H1 (cell line): ENCODE results near the gene RELN. TPM values are rescaled to one million over a fixed set of nuclear protein-coding genes. Genes with fewer than 3 reads are reported as not detected.

Experiments
- CTCF ChIA-PET: fragments of 300-600 bp; sonication (Branson Sonifier 250); formaldehyde crosslinking; loops from one replicate; lab custom pipeline; 2021; ENCODE audit not compliant: partially characterized antibody; lab: Charles Lee
- POLR2A ChIA-PET: fragments of 300-600 bp; sonication (Branson Sonifier 250); formaldehyde crosslinking; loops from one replicate; lab custom pipeline; 2021; ENCODE audit warnings: inconsistent platforms; ENCODE audit not compliant: partially characterized antibody; lab: Charles Lee
- DNase-seq, 2 experiments: peaks; one replicate each; pipeline versions ENCODE4 v3.0.0 to v3.0.0-alpha.2; 2010 to 2022; ENCODE audit warnings: low spot score in 2 of 2, low read depth in 1 of 2, mixed read lengths in 1 of 2
- FAIRE-seq: peaks from 2 replicates; lab custom pipeline; 2011; peaks lifted over from hg19 to GRCh38; lab: Jason Lieb, UNC
- H2AFZ ChIP-seq: 2 replicates; pipeline ENCODE4 v1.8.1; 2012; ENCODE audit warnings: low read length, inconsistent platforms
- H2AK5ac ChIP-seq: 2 replicates; pipeline ENCODE4 v1.6.1; 2013; ENCODE audit warnings: low read depth, low read length
- H2BK120ac ChIP-seq: replicated peaks from 2 replicates; pipeline ENCODE3; 2013; ENCODE audit warnings: low read depth, low read length, inconsistent platforms
- H2BK12ac ChIP-seq: 2 replicates; pipeline ENCODE4 v1.6.1; 2013; ENCODE audit warnings: low read depth, low read length
- H2BK15ac ChIP-seq: 2 replicates; pipeline ENCODE4 v1.6.1; 2013; ENCODE audit warnings: low read length
- H2BK20ac ChIP-seq: 2 replicates; pipeline ENCODE4 v1.6.1; 2013; ENCODE audit warnings: low read length
- H2BK5ac ChIP-seq: 2 replicates; pipeline ENCODE4 v1.6.1; 2013; ENCODE audit warnings: low read depth, low read length
- H3K14ac ChIP-seq: 2 replicates; pipeline ENCODE4 v1.6.1; 2013; ENCODE audit warnings: inconsistent platforms; ENCODE audit not compliant: insufficient read length
- H3K18ac ChIP-seq: 2 replicates; pipeline ENCODE4 v1.6.1; 2013; ENCODE audit warnings: low read length; ENCODE audit errors: extremely low read depth
- H3K23ac ChIP-seq: 2 replicates; pipeline ENCODE4 v1.6.1; 2013; ENCODE audit warnings: inconsistent platforms; ENCODE audit not compliant: insufficient read length
- H3K23me2 ChIP-seq: 2 replicates; pipeline ENCODE4 v1.6.1; 2013; ENCODE audit warnings: low read depth, low read length
- H3K27ac ChIP-seq: 2 replicates; pipeline ENCODE4 v1.6.1; 2011; ENCODE audit warnings: low read depth, low read length, inconsistent platforms
- H3K27me3 ChIP-seq, 4 experiments: replicated peaks in 1 of 4; 1 replicate in 1 of 4; 2 replicates in 3 of 4; pipeline versions ENCODE4 v1.6.1 to v1.8.1; 2011 to 2013; ENCODE audit warnings: low read length in 3 of 4, mild to moderate bottlenecking in 3 of 4, inconsistent platforms in 2 of 4, mixed read lengths in 2 of 4, moderate library complexity in 1 of 4; ENCODE audit not compliant: control insufficient read depth in 3 of 4, insufficient read depth in 3 of 4; ENCODE audit errors: extremely low read depth in 1 of 4
- H3K36me3 ChIP-seq, 4 experiments: 2 replicates each; pipeline versions ENCODE4 v1.6.1 to v1.8.1; 2011 to 2013; ENCODE audit warnings: mild to moderate bottlenecking in 4 of 4, low read length in 3 of 4, moderate library complexity in 2 of 4, control low read depth in 1 of 4, inconsistent platforms in 1 of 4; ENCODE audit not compliant: insufficient read depth in 4 of 4, control insufficient read depth in 2 of 4
- H3K4ac ChIP-seq: replicated peaks from 2 replicates; pipeline ENCODE3; 2013; ENCODE audit warnings: low read length, low read depth, mixed read lengths, inconsistent platforms; ENCODE audit not compliant: insufficient read length
- H3K4me1 ChIP-seq, 4 experiments: replicated peaks in 1 of 4; 1 replicate in 1 of 4; 2 replicates in 3 of 4; pipeline versions ENCODE4 v1.6.1 to v1.8.1; 2011 to 2013; ENCODE audit warnings: low read length in 3 of 4, inconsistent platforms in 2 of 4, mixed read lengths in 1 of 4; ENCODE audit not compliant: insufficient read depth in 4 of 4, control insufficient read depth in 3 of 4
- H3K4me2 ChIP-seq, 2 experiments: 2 replicates each; pipeline versions ENCODE4 v1.6.1 to v1.8.1; 2011 to 2013; ENCODE audit warnings: low read depth in 2 of 2, low read length in 2 of 2, control low read depth in 1 of 2, inconsistent platforms in 1 of 2, mild to moderate bottlenecking in 1 of 2; ENCODE audit not compliant: insufficient read depth in 1 of 2
- H3K4me3 ChIP-seq, 4 experiments: fragments of 200-600, 300-600 bp in 1 of 4; sonication (generic), shearing (Covaris generic), sonication (Bioruptor Twin) in 1 of 4; 2 replicates each; pipeline versions ENCODE4 v1.5.1 to v1.8.1; 2011 to 2016; ENCODE audit warnings: low read length in 4 of 4, low read depth in 3 of 4, control low read depth in 2 of 4, inconsistent platforms in 2 of 4, mild to moderate bottlenecking in 2 of 4, mixed read lengths in 1 of 4, moderate library complexity in 1 of 4; ENCODE audit not compliant: insufficient read depth in 2 of 4; ENCODE audit errors: extremely low read depth in 1 of 4
- H3K56ac ChIP-seq: replicated peaks from 2 replicates; pipeline ENCODE3; 2013; ENCODE audit warnings: low read depth, mild to moderate bottlenecking, mixed read lengths, low read length, inconsistent platforms; ENCODE audit not compliant: insufficient read length
- H3K79me1 ChIP-seq: 2 replicates; pipeline ENCODE4 v1.6.1; 2013; ENCODE audit warnings: low read depth, low read length, control low read depth
- H3K79me2 ChIP-seq, 2 experiments: 2 replicates each; pipeline versions ENCODE4 v1.6.1 to v1.8.1; 2012 to 2013; ENCODE audit warnings: low read length in 2 of 2, mild to moderate bottlenecking in 2 of 2, inconsistent platforms in 1 of 2; ENCODE audit not compliant: insufficient read depth in 2 of 2, control insufficient read depth in 1 of 2
- H3K9ac ChIP-seq, 4 experiments: replicated peaks in 1 of 4; 1 replicate in 1 of 4; 2 replicates in 3 of 4; pipeline versions ENCODE4 v1.6.1 to v1.8.1; 2011 to 2013; ENCODE audit warnings: low read depth in 3 of 4, low read length in 3 of 4, control low read depth in 2 of 4, mild to moderate bottlenecking in 2 of 4, moderate library complexity in 2 of 4, inconsistent platforms in 1 of 4; ENCODE audit errors: extremely low read depth in 1 of 4
- H3K9me3 ChIP-seq, 2 experiments: 2 replicates each; pipeline versions ENCODE4 v1.6.1 to v1.8.1; 2012 to 2013; ENCODE audit warnings: mild to moderate bottlenecking in 2 of 2, moderate library complexity in 2 of 2, control low read depth in 1 of 2, inconsistent platforms in 1 of 2, low read depth in 1 of 2, low read length in 1 of 2, mixed read lengths in 1 of 2; ENCODE audit not compliant: insufficient read depth in 2 of 2
- H4K20me1 ChIP-seq, 2 experiments: replicated peaks in 1 of 2; 2 replicates each; pipeline versions ENCODE3 to v1.8.1; 2011 to 2013; ENCODE audit warnings: inconsistent platforms in 2 of 2, low read length in 2 of 2, mild to moderate bottlenecking in 1 of 2; ENCODE audit not compliant: insufficient read depth in 2 of 2, control insufficient read depth in 1 of 2
- H4K5ac ChIP-seq: 2 replicates; pipeline ENCODE4 v1.6.1; 2013; ENCODE audit warnings: low read length, low read depth, mixed read lengths, inconsistent platforms; ENCODE audit not compliant: insufficient read length
- H4K8ac ChIP-seq: 2 replicates; pipeline ENCODE4 v1.8.0; 2013; ENCODE audit warnings: mild to moderate bottlenecking, moderate library complexity, low read length, inconsistent platforms; ENCODE audit not compliant: insufficient read depth; ENCODE audit errors: extremely low read depth
- H4K91ac ChIP-seq: replicated peaks from 2 replicates; pipeline ENCODE3; 2013; ENCODE audit warnings: low read length, mixed read lengths, inconsistent platforms; ENCODE audit not compliant: insufficient read length
- CBX8 ChIP-seq: fragments of 300-800, 300-1000 bp; sonication (generic); IDR thresholded peaks from 2 replicates; pipeline ENCODE4 v1.7.1; 2016; ENCODE audit warnings: low read depth, low read length, borderline replicate concordance
- EZH2 ChIP-seq: fragments of 200-600 bp; sonication (generic); IDR thresholded peaks from 2 replicates; pipeline ENCODE4 v1.7.1; 2012; ENCODE audit warnings: low read depth, mild to moderate bottlenecking, moderate library complexity, low read length, inconsistent platforms; ENCODE audit not compliant: severe bottlenecking
- FOSL1 ChIP-seq: IDR thresholded peaks from 2 replicates; pipeline ENCODE4 v1.6.1; 2011; ENCODE audit warnings: mild to moderate bottlenecking, low read depth, low read length, moderate library complexity; ENCODE audit not compliant: insufficient read depth
- GABPA ChIP-seq: IDR thresholded peaks from 2 replicates; pipeline ENCODE4 v1.6.1; 2011; ENCODE audit warnings: mild to moderate bottlenecking, low read length, moderate library complexity, borderline replicate concordance; ENCODE audit not compliant: insufficient read depth
- GTF2F1 ChIP-seq: IDR thresholded peaks from 2 replicates; pipeline ENCODE4 v1.6.1; 2012; ENCODE audit warnings: low read depth, low read length, improper control_type of control experiment, borderline replicate concordance
- JUND ChIP-seq: IDR thresholded peaks from 2 replicates; pipeline ENCODE4 v1.6.1; 2011; ENCODE audit warnings: mild to moderate bottlenecking, improper control_type of control experiment, low read length
- NANOG ChIP-seq: IDR thresholded peaks from 2 replicates; pipeline ENCODE4 v1.6.1; 2011; ENCODE audit warnings: low read length, low read depth, mild to moderate bottlenecking, inconsistent platforms; ENCODE audit not compliant: insufficient read depth, poor library complexity, severe bottlenecking
- POLR2AphosphoS5 ChIP-seq: IDR thresholded peaks from 2 replicates; pipeline ENCODE4 v1.6.1; 2011; ENCODE audit warnings: low read depth, low read length
- RFX5 ChIP-seq: IDR thresholded peaks from 2 replicates; pipeline ENCODE4 v1.6.1; 2011; ENCODE audit warnings: low read depth, low read length, improper control_type of control experiment, borderline replicate concordance
- SP1 ChIP-seq: IDR thresholded peaks from 2 replicates; pipeline ENCODE4 v1.6.1; 2011; ENCODE audit warnings: low read depth, low read length
- SRF ChIP-seq: IDR thresholded peaks from 2 replicates; pipeline ENCODE4 v1.6.1; 2011; ENCODE audit warnings: mild to moderate bottlenecking, low read depth, low read length, moderate library complexity
- TAF7 ChIP-seq: optimal IDR thresholded peaks from 2 replicates; pipeline ENCODE3; 2011; ENCODE audit warnings: low read depth, mild to moderate bottlenecking, inconsistent platforms, low read length, moderate library complexity, borderline replicate concordance
- TBP ChIP-seq: IDR thresholded peaks from 2 replicates; pipeline ENCODE4 v1.6.1; 2011; ENCODE audit warnings: low read depth, low read length, improper control_type of control experiment
- WGBS, 2 experiments: shearing (Covaris generic) in 1 of 2; methylation state at CpG; one replicate each; pipeline versions ENCODE4 v1.1.6 to v1.1.7; 2013 to 2015; ENCODE audit warnings: low lambda C conversion rate in 2 of 2, mixed read lengths in 2 of 2, inconsistent platforms in 1 of 2, low coverage in 1 of 2, missing lambda C conversion rate in 1 of 2; ENCODE audit not compliant: insufficient replicate concordance in 2 of 2, insufficient coverage in 1 of 2, insufficient read length in 1 of 2; ENCODE audit errors: extremely low coverage in 1 of 2, missing lambda C conversion rate in 1 of 2; 5-methylcytosine and 5-hydroxymethylcytosine counted together
- polyA plus RNA-seq, 7 experiments: library from polyadenylated mRNA; depleted of rRNA in 3 of 7; stranded (reverse) in 5 of 7; unstranded in 2 of 7; fragments of >200 nt in 5 of 7; fragments of 200-250 nt in 2 of 7; gene quantifications; 1 replicate in 5 of 7; 2 replicates in 1 of 7; 4 replicates in 1 of 7; pipeline versions ENCODE4 v1.2.1 to v1.2.3, GENCODE V29; 2011 to 2013; ENCODE audit warnings: missing spikeins in 2 of 7, mixed read lengths in 2 of 7
- total RNA-seq: library from RNA; stranded (reverse); fragmentation: NEBNext Ultra II Directional; extraction: Animal tissue kit (Norgen Biotek cat#: 25700); gene quantifications from 2 replicates; pipeline ENCODE4 v1.2.1, GENCODE V29; 2021
- TF ChIP-seq, protein P1 (sequence below): IDR thresholded peaks from 2 replicates; pipeline ENCODE4 v1.6.1; 2012; ENCODE audit warnings: inconsistent platforms

RELN gene
- total and polyA plus RNA-seq, 2 of the 8 experiments (the other 6 are each of a cell fraction or from before 2014, with no cell fraction given) = 0.03 to 0.07 TPM

DNA sequence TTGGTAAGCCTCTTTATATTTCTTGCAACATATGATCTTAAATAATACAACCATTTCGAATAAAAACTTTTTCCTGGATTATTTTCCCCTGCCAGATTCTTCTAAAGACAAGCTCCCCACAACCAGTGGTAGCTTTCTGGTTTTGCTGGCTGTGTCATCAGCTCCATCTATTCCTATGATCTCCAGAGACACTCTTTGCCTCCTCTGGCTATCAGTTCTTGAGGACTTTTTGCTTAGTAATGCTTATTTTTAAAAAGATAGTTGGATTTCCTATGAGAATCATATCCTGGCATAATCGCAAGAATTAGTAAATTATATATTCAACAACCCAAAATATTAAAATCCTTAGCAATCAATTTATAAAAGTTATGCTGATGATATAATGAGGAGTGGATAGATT, 439.7 kb downstream of the RELN start:
- Histone ChIP-seq H3K79me1 (no peaks in the 10 kb centered on the region), H3K79me2 (no peaks in the 10 kb centered on the region), H2BK5ac (no peak overlapping the region), H3K9ac (no peak overlapping the region), H2AFZ (no peak overlapping the region), H3K18ac (no peak overlapping the region), H4K91ac (no peak overlapping the region), H3K4me1 (no peaks in the 10 kb centered on the region), H3K27ac (no peak overlapping the region), H3K27me3 (no peaks in the 10 kb centered on the region), H3K23ac (no peak overlapping the region), H2BK20ac (no peak overlapping the region), H4K8ac (no peak overlapping the region), H3K4me2 (no peak overlapping the region), H3K14ac (no peak overlapping the region), H4K5ac (no peak overlapping the region), H2BK15ac (no peak overlapping the region), H3K4me3 (no peak overlapping the region), H2BK12ac (no peak overlapping the region), H3K23me2 (no peaks in the 10 kb centered on the region), H3K4ac (no peak overlapping the region), H3K9me3 (no peaks in the 10 kb centered on the region), H3K36me3 (no peaks in the 10 kb centered on the region), H2AK5ac (no peak overlapping the region), H4K20me1 (no peaks in the 10 kb centered on the region), H3K56ac (no peak overlapping the region), H2BK120ac (no peak overlapping the region)
- CTCF ChIA-PET = interaction anchor here (1.1 kb wide), 1 partner anchor 31 kb away, joined by 3 read pairs; no protein-coding TSS in a partner anchor
- FAIRE-seq (no peak), DNase-seq (no peak)
- POLR2A ChIA-PET = no interaction called here
- 81% methylated on average over 2 of the region's 2 CpGs; no CpG with 5 or more reads in 1 of the 2 experiments for WGBS, 2 experiments
- TF ChIP-seq RFX5 (no peak), GABPA (no peak), JUND (no peak), GTF2F1 (no peak), TBP (no peak), POLR2AphosphoS5 (no peak), NANOG (no peak), SP1 (no peak), CBX8 (no peak), TAF7 (no peak), FOSL1 (no peak), EZH2 (no peak), SRF (no peak)
- TF ChIP-seq, protein P1, sequence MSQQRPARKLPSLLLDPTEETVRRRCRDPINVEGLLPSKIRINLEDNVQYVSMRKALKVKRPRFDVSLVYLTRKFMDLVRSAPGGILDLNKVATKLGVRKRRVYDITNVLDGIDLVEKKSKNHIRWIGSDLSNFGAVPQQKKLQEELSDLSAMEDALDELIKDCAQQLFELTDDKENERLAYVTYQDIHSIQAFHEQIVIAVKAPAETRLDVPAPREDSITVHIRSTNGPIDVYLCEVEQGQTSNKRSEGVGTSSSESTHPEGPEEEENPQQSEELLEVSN = no peak
